Kidney (tissue), 14 donors: ENCODE data around the gene DUSP3. TPM values are rescaled to one million over a fixed set of nuclear protein-coding genes. Genes with fewer than 3 reads are reported as not detected.

Experiments used
- DNase-seq, 5 donors: peaks; one replicate each; pipeline ENCODE4 v3.0.0-alpha.2; 2013 to 2020
- FAIRE-seq: peaks from 2 replicates; lab custom pipeline; 2012; peaks lifted over from hg19 to GRCh38; lab: Jason Lieb, UNC
- H3K27ac ChIP-seq, 2 donors: one replicate each; pipeline ENCODE4 v1.7.0; 2013; ENCODE audit warnings: low read depth in 2 of 2, low read length in 2 of 2, inconsistent platforms in 1 of 2
- H3K27me3 ChIP-seq: one replicate; pipeline ENCODE4 v1.7.1; 2013; ENCODE audit warnings: low read length, inconsistent platforms; ENCODE audit not compliant: control insufficient read depth, insufficient read depth
- H3K36me3 ChIP-seq, 3 donors: one replicate each; pipeline versions ENCODE4 v1.7.0 to v1.7.1; 2013; ENCODE audit warnings: low read length in 3 of 3, control low read depth in 1 of 3, inconsistent platforms in 1 of 3; ENCODE audit not compliant: insufficient read depth in 3 of 3, control insufficient read depth in 2 of 3
- H3K4me1 ChIP-seq, 3 donors: one replicate each; pipeline versions ENCODE4 v1.7.0 to v1.7.1; 2013; ENCODE audit warnings: low read length in 3 of 3, inconsistent platforms in 1 of 3, low read depth in 1 of 3; ENCODE audit not compliant: control insufficient read depth in 2 of 3, insufficient read depth in 2 of 3
- H3K4me3 ChIP-seq, 3 donors: one replicate each; pipeline versions ENCODE4 v1.7.0 to v1.8.1; 2013; ENCODE audit warnings: low read length in 3 of 3, control low read depth in 1 of 3, inconsistent platforms in 1 of 3
- H3K9ac ChIP-seq, 3 donors: one replicate each; pipeline versions ENCODE4 v1.7.0 to v1.7.1; 2013; ENCODE audit warnings: low read length in 3 of 3, control low read depth in 1 of 3, inconsistent platforms in 1 of 3
- H3K9me3 ChIP-seq, 3 donors: one replicate each; pipeline versions ENCODE4 v1.7.0 to v1.7.1; 2013; ENCODE audit warnings: low read length in 3 of 3, control low read depth in 1 of 3, inconsistent platforms in 1 of 3; ENCODE audit not compliant: control insufficient read depth in 2 of 3, insufficient read depth in 1 of 3
- CTCF ChIP-seq: IDR thresholded peaks from 3 replicates; pipeline ENCODE4 v1.5.1; 2012; ENCODE audit warnings: mild to moderate bottlenecking, moderate library complexity, borderline replicate concordance; ENCODE audit not compliant: insufficient read depth; ENCODE audit errors: extremely low read depth
- intact Hi-C: fragments of 100-400 bp; cut with DNase I; formaldehyde crosslinking; loops from one replicate; pipeline ENCODE4 v1.11.1; 2022
- polyA plus RNA-seq: library from polyadenylated mRNA; stranded (reverse); fragments of 350-450 nt; fragmentation: Illumina TruSeq; extraction: RNeasy Lipid Tissue Mini Kit (QIAGEN cat#74804); gene quantifications from one replicate; pipeline ENCODE4 v1.2.3, GENCODE V29; 2014; ENCODE audit warnings: low read depth, low replicate concordance; ENCODE audit not compliant: insufficient read depth
- total RNA-seq: library from RNA; stranded (reverse); fragmentation: NEBNext Ultra II Directional; extraction: Animal tissue kit (Norgen Biotek cat#: 25700); gene quantifications from one replicate; pipeline ENCODE4 v1.2.1, GENCODE V29; 2021
- donor health status: control.
- donor health status: control.
- donor health status: control.
- donor health status: control.
- donor health status: control.
- donor health status: DM: yes; HTN: yes; CAD: no.
- donor health status: Normal renal cell carcinoma (clear cell type).

Gene DUSP3
- total and polyA plus RNA-seq, 2 donors from 2014 or later = 102 to 126 TPM

GRCh38 chr17:43782913-43783680, 4.3 kb upstream of the DUSP3 start:
- intact Hi-C loops = loop anchor here (10.0 kb wide), 1 partner anchor 62 kb away; the partner anchor contains the start of gene CD300LG
- H3K27me3 ChIP-seq = peaks cover 4% of the 10 kb centered on the region
- no peak for TF ChIP-seq CTCF
- no peak for FAIRE-seq
- H3K9me3 ChIP-seq = no peaks in the 10 kb centered on the region
- H3K4me1 ChIP-seq = peaks cover 3 to 7% (median 4%) of the 10 kb centered on the region in 3 donors
- no peak overlapping the region for H3K9ac ChIP-seq
- H3K4me3 ChIP-seq = no peak overlapping the region
- H3K27ac ChIP-seq = no peak overlapping the region
- peak in 1 of 5 donors; percentile 57 for DNase-seq
- no peaks in the 10 kb centered on the region for H3K36me3 ChIP-seq

- peak within 1 kb of the TSS in 2 of 3 donors; percentile 35 to 72 for H3K9ac ChIP-seq
- peak within 1 kb of the TSS; percentile 88 to 100 for H3K27ac ChIP-seq
- FAIRE-seq = no peak
These were observed 1.4 kb upstream of the DUSP3 start, which contains the start of gene CFAP97D1 for GRCh38 chr17:43780135-43780534. Gene CFAP97D1 (plus strand): TSS chr17:43780435. CDS start chr17:43780463, 28 bp downstream.

More at GRCh38 chr17:43780135-43780534, 1.4 kb upstream of the DUSP3 start, which contains the start of gene CFAP97D1:
- Histone ChIP-seq H3K36me3 (peaks cover 0 to 12% (median 12%) of the 10 kb centered on the region in 3 donors), H3K4me1 (peaks cover 3 to 20% (median 13%) of the 10 kb centered on the region in 3 donors), H3K27me3 (peaks cover 4% of the 10 kb centered on the region), H3K9me3 (no peaks in the 10 kb centered on the region), H3K4me3 (peak within 1 kb of the TSS; percentile 55 to 78 (median 69))
- DNase-seq = no peak
- no peak for TF ChIP-seq CTCF
- intact Hi-C loops = loop anchor here (10.0 kb wide), 1 partner anchor 65 kb away; the partner anchor contains the start of gene CD300LG
